ENCODE measurements around the gene PDE5A.

Gene PDE5A

GRCh38 chr4:119585771-119586170, 42.8 kb downstream of the PDE5A start:
- no peak for TF ChIP-seq REST (IDR thresholded peaks at IDR 0.05; ENCODE audit: insufficient read depth in 1 of 2, low read depth in 2 of 2, low read length in 2 of 2)
- TF ChIP-seq SIN3A (IDR thresholded peaks at IDR 0.05; ENCODE audit: borderline replicate concordance, insufficient read depth, low read length) = no peak
- TF ChIP-seq TAF1 (IDR thresholded peaks at IDR 0.05; ENCODE audit: borderline replicate concordance, insufficient read depth, low read length) = no peak
- no peak for TF ChIP-seq POLR2AphosphoS5 (IDR thresholded peaks at IDR 0.05; ENCODE audit: low read depth, low read length)
- no peak for TF ChIP-seq FOXP2 (optimal IDR thresholded peaks at IDR 0.05; ENCODE audit: borderline replicate concordance, extremely low read depth, extremely low read length, insufficient read depth)

GRCh38 chr4:119581190-119581873, 47.3 kb downstream of the PDE5A start:
- TF ChIP-seq POLR2AphosphoS5 (IDR thresholded peaks at IDR 0.05; ENCODE audit: low read depth, low read length) (no peak), REST (IDR thresholded peaks at IDR 0.05; ENCODE audit: insufficient read depth in 1 of 2, low read depth in 2 of 2, low read length in 2 of 2) (no peak), SIN3A (IDR thresholded peaks at IDR 0.05; ENCODE audit: borderline replicate concordance, insufficient read depth, low read length) (no peak), FOXP2 (optimal IDR thresholded peaks at IDR 0.05; ENCODE audit: borderline replicate concordance, extremely low read depth, extremely low read length, insufficient read depth) (no peak), TAF1 (IDR thresholded peaks at IDR 0.05; ENCODE audit: borderline replicate concordance, insufficient read depth, low read length) (no peak)

- no peak for TF ChIP-seq POLR2AphosphoS5 (IDR thresholded peaks at IDR 0.05; ENCODE audit: low read depth, low read length)
- TF ChIP-seq FOXP2 (optimal IDR thresholded peaks at IDR 0.05; ENCODE audit: borderline replicate concordance, extremely low read depth, extremely low read length, insufficient read depth) = no peak
Measured at GRCh38 chr4:119580293-119580692, 48.3 kb downstream of the PDE5A start.

- no peak for TF ChIP-seq TAF1 (IDR thresholded peaks at IDR 0.05; ENCODE audit: borderline replicate concordance, insufficient read depth, low read length)
- TF ChIP-seq SIN3A (IDR thresholded peaks at IDR 0.05; ENCODE audit: borderline replicate concordance, insufficient read depth, low read length) = no peak
- no peak for TF ChIP-seq POLR2AphosphoS5 (IDR thresholded peaks at IDR 0.05; ENCODE audit: low read depth, low read length)
- no peak for TF ChIP-seq REST (IDR thresholded peaks at IDR 0.05; ENCODE audit: insufficient read depth in 1 of 2, low read depth in 2 of 2, low read length in 2 of 2)
- TF ChIP-seq FOXP2 (optimal IDR thresholded peaks at IDR 0.05; ENCODE audit: borderline replicate concordance, extremely low read depth, extremely low read length, insufficient read depth) = no peak
Measured at GRCh38 chr4:119579823-119580222, 48.8 kb downstream of the PDE5A start.

GRCh38 chr4:119570401-119570800, 58.2 kb downstream of the PDE5A start:
- TF ChIP-seq TAF1 (IDR thresholded peaks at IDR 0.05; ENCODE audit: borderline replicate concordance, insufficient read depth, low read length) (no peak), POLR2AphosphoS5 (IDR thresholded peaks at IDR 0.05; ENCODE audit: low read depth, low read length) (no peak), FOXP2 (optimal IDR thresholded peaks at IDR 0.05; ENCODE audit: borderline replicate concordance, extremely low read depth, extremely low read length, insufficient read depth) (no peak), SIN3A (IDR thresholded peaks at IDR 0.05; ENCODE audit: borderline replicate concordance, insufficient read depth, low read length) (no peak), REST (IDR thresholded peaks at IDR 0.05; ENCODE audit: insufficient read depth in 1 of 2, low read depth in 2 of 2, low read length in 2 of 2) (no peak)

Data from PFSK-1 (cell line).